ENCODE results near the gene TRAF6.

The TRAF6 gene

DNA sequence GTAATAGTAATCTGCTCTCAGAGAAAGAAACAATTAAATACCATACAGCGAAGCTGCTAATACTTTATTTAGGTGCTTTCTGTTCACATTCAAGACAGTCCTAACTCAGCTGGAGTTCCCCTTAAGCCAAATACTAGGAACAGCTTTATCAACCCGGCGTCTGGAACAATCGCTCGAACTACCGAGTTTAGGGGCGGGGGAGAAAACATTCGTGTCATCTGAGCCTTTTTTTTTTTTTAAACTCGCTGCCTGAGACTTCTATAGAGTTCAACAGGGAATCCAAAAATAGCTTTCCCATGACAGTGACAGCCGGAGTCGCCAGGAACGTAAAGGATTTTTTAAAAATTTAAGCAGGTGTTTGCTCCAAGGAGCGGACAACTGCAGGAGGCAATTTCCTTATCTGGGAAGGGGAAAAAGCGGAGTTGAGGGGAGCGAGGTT lies 852 bp downstream of the TRAF6 start:
- TF ChIP-seq, protein P1, sequence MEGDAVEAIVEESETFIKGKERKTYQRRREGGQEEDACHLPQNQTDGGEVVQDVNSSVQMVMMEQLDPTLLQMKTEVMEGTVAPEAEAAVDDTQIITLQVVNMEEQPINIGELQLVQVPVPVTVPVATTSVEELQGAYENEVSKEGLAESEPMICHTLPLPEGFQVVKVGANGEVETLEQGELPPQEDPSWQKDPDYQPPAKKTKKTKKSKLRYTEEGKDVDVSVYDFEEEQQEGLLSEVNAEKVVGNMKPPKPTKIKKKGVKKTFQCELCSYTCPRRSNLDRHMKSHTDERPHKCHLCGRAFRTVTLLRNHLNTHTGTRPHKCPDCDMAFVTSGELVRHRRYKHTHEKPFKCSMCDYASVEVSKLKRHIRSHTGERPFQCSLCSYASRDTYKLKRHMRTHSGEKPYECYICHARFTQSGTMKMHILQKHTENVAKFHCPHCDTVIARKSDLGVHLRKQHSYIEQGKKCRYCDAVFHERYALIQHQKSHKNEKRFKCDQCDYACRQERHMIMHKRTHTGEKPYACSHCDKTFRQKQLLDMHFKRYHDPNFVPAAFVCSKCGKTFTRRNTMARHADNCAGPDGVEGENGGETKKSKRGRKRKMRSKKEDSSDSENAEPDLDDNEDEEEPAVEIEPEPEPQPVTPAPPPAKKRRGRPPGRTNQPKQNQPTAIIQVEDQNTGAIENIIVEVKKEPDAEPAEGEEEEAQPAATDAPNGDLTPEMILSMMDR (IDR thresholded peaks at IDR 0.05; ENCODE audit: low read depth, low read length, missing control alignments) = no peak
- no peak for DNase-seq (ENCODE audit: extremely low read depth, low read depth)
- H3K4me3 ChIP-seq (replicated peaks; ENCODE audit: low read depth, low read length) = peak overlapping the region; percentile 88

DNA sequence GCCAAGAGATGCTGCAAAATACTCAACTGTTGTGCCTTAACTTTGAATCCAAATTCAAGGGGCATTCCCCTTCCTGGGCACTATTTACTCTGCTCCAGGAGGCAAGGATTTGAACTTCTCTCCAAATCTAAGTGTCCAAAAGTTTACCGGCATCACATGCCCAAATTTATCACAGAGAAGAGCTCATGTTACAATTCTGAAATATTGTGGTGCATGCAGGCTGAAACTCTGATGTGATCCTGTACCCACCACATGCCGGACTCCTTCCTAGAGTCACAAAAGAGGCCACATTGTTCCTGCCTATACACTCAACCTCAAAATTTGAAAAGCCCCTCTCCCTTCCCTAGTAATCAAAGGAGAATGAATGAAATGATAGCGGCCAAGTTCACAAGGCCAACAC lies 1.3 kb downstream of the TRAF6 start:
- H3K4me3 ChIP-seq (replicated peaks; ENCODE audit: low read depth, low read length) = peak overlapping the region; percentile 88
- TF ChIP-seq, protein P1 (IDR thresholded peaks at IDR 0.05; ENCODE audit: low read depth, low read length, missing control alignments) = no peak
- no peak for DNase-seq (ENCODE audit: extremely low read depth, low read depth)

DNA sequence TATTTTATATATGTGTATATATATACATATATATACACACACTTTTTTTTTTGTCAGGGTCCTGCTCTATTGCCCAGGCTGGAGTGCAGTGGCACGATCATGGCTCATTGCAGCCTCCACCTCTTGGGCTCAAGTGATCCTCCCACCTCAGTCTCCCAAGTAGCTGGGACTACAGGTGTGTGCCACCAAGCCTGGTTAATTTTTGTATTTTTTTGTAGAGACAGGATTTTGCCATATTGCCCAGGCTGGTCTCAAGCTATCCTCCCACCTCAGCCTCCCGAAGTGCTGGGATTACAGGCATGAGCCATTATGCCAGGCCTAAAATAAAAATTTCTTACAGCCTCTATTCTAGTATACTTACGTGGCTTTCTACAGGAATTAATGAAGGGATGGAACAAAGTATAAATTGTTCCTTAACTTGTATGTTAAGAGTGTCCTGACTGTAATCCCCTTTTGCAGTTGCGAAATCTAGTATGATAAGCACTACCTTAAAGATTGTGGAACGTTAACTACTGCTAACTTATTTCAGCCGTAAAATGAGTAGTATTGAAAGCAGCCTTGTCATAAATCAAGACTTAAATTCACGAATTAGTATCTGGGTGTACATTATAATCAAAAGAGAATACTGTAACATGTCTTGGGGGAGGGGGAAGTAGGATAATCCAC lies 2.1 kb downstream of the TRAF6 start:
- TF ChIP-seq, protein P1 (IDR thresholded peaks at IDR 0.05; ENCODE audit: low read depth, low read length, missing control alignments) = no peak
- no peak for DNase-seq (ENCODE audit: extremely low read depth, low read depth)
- peak overlapping the region; percentile 88 for H3K4me3 ChIP-seq (replicated peaks; ENCODE audit: low read depth, low read length)

DNA sequence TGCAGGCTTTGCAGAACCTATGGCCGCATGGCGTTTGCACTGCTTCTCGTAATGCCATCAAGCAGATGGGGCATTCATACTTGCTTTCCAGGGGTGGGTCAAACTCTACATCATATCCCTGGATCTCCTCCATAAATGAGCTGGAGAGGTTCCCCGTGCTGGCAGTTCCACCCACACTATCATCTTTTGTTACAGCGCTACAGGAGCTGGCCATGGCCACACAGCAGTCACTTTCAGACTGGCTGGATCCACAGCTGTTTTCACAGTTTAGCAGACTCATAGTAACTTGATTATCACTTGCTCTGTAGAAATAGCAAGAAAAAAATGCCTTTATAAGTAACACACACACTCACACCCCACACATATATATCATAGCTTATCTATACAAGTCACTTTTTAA lies 8.8 kb downstream of the TRAF6 start:
- no peak overlapping the region for H3K4me3 ChIP-seq (replicated peaks; ENCODE audit: low read depth, low read length)
- TF ChIP-seq, protein P1 (IDR thresholded peaks at IDR 0.05; ENCODE audit: low read depth, low read length, missing control alignments) = no peak
- DNase-seq (ENCODE audit: extremely low read depth, low read depth) = no peak

DNA sequence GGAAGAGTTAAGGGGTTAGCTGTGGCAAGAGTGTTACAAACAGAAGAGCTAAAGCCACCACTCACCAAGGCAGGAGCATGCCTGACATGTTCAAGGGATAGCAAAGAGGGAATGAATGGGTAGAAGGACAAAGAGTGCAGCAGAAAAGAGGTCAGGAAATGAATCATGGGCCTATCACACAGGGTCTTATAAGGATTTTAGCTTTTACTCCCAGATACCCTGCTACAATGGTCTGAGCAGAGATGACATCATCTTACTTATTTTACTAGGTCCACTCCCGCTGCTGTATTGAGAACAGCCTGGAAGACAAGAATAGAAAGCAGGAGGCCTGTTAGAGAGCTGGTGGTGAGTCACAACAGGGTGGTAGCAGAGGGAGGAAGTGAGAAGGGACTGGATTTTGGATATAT lies 9.8 kb downstream of the TRAF6 start:
- no peak overlapping the region for H3K4me3 ChIP-seq (replicated peaks; ENCODE audit: low read depth, low read length)
- TF ChIP-seq, protein P1 (IDR thresholded peaks at IDR 0.05; ENCODE audit: low read depth, low read length, missing control alignments) = no peak
- DNase-seq (ENCODE audit: extremely low read depth, low read depth) = peak; percentile 86

DNA sequence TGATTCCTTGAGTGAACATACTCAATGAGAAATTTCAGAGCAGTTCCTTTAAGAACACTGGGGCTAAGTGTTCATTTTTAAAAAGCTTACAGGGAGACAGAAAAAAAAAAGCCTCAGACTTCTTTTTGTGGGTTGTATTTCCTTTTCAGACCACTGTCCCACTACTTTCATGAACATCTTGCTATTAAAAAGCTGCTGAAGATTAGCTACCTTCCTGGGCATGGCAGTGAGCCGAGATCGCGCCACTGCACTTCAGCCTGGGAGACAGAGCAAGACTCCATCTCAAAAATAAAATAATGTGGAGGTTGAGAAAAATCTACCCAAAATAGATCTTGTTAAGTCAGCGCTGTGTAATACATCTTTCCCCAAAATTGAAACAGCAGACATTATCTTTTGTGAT lies 10.8 kb downstream of the TRAF6 start:
- DNase-seq (ENCODE audit: extremely low read depth, low read depth) = no peak
- no peak overlapping the region for H3K4me3 ChIP-seq (replicated peaks; ENCODE audit: low read depth, low read length)
- TF ChIP-seq, protein P1 (IDR thresholded peaks at IDR 0.05; ENCODE audit: low read depth, low read length, missing control alignments) = no peak

DNA sequence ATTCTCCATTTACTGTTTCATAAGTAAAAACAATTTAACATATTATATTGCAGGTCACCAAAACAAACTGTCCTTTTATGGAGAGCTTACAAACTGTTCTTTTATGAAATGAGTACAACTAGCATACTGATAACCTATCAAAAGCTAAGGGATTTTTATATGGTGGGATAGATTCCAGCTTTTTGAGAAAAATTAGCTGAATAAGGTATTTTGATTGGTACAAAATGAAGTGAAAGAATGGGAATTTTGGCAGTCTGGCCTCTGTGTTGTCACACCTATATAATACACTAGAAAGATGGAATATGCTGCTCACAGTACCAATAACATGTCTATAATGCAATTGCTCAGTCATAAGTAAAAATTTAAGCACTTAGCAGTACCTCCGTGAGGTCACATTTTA lies 11.4 kb downstream of the TRAF6 start:
- no peak overlapping the region for H3K4me3 ChIP-seq (replicated peaks; ENCODE audit: low read depth, low read length)
- DNase-seq (ENCODE audit: extremely low read depth, low read depth) = no peak
- TF ChIP-seq, protein P1 (IDR thresholded peaks at IDR 0.05; ENCODE audit: low read depth, low read length, missing control alignments) = no peak
